NB4 (cell line): ENCODE data around the gene GRIN2A.
A peak's percentile ranks its signal among the peaks of the same experiment; 100 is the strongest.

Source experiments
- DNase-seq: peaks from one replicate; pipeline ENCODE4 v3.0.0; 2010; ENCODE audit warnings: low read depth
- H3K4me3 ChIP-seq: one replicate; pipeline ENCODE4 v1.5.1; 2011; ENCODE audit warnings: mild to moderate bottlenecking, low read depth, low read length, moderate library complexity
- CTCF ChIP-seq: IDR thresholded peaks from one replicate; pipeline ENCODE4 v1.5.1; 2012; ENCODE audit warnings: low read depth, low read length
- MAX ChIP-seq: IDR thresholded peaks from 2 replicates; pipeline ENCODE4 v1.6.1; 2011; ENCODE audit warnings: low read depth, low read length
- MYC ChIP-seq: IDR thresholded peaks from 2 replicates; pipeline ENCODE4 v1.6.1; 2011; ENCODE audit warnings: low read depth, low read length
- POLR2A ChIP-seq: IDR thresholded peaks from 2 replicates; pipeline ENCODE4 v1.6.1; 2011; ENCODE audit warnings: mild to moderate bottlenecking; ENCODE audit not compliant: insufficient read length; ENCODE audit errors: extremely low read depth

Gene GRIN2A

GRCh38 chr16:10210944-10211343 is 28.7 kb upstream of the GRIN2A start:
- no peak for TF ChIP-seq MAX
- no peak for TF ChIP-seq MYC
- no peak for TF ChIP-seq POLR2A
- no peak for TF ChIP-seq CTCF
- no peak overlapping the region for H3K4me3 ChIP-seq
- DNase-seq: no peak

GRCh38 chr16:10206865-10207264 is 24.6 kb upstream of the GRIN2A start:
- DNase-seq: no peak
- no peak overlapping the region for H3K4me3 ChIP-seq
- TF ChIP-seq POLR2A (no peak), CTCF (no peak), MYC (no peak), MAX (no peak)

- no peak for DNase-seq
- no peak overlapping the region for H3K4me3 ChIP-seq
- TF ChIP-seq MYC (no peak), MAX (no peak), CTCF (no peak), POLR2A (no peak)
Observed at GRCh38 chr16:10206215-10206614, 24.0 kb upstream of the GRIN2A start.

- no peak for DNase-seq
- no peak overlapping the region for H3K4me3 ChIP-seq
- TF ChIP-seq CTCF (no peak), MAX (no peak), MYC (no peak), POLR2A (no peak)
Observed at GRCh38 chr16:10205688-10206087, 23.5 kb upstream of the GRIN2A start.

- peak; percentile 34 for TF ChIP-seq CTCF
- TF ChIP-seq MAX: no peak
- no peak for DNase-seq
- no peak overlapping the region for H3K4me3 ChIP-seq
Observed at GRCh38 chr16:10202649-10203048, 20.4 kb upstream of the GRIN2A start.
